Karpas-422 (cell line): ENCODE results near the gene ZNF320. TPM values are rescaled to one million over a fixed set of nuclear protein-coding genes. Genes with fewer than 3 reads are reported as not detected.
"Not testable (repeated sequence)": the region's sequence is repeated elsewhere in the genome, so short reads cannot be mapped to it uniquely, and the experiment has no call there.

Experiments
- DNase-seq: peaks from one replicate; pipeline ENCODE4 v3.0.0-alpha.2; 2015
- H2AFZ ChIP-seq: fragments of 200-600 bp; sonication (generic); 2 replicates; pipeline ENCODE4 v1.6.1; 2014; ENCODE audit warnings: antibody characterized with exemption, low read length, mixed read lengths
- H3K27ac ChIP-seq: fragments of 200-600 bp; sonication (generic); 2 replicates; pipeline ENCODE4 v1.5.1; 2014; ENCODE audit warnings: mild to moderate bottlenecking, low read length, moderate library complexity
- H3K27me3 ChIP-seq: fragments of 200-600 bp; sonication (generic); 2 replicates; pipeline ENCODE4 v1.6.1; 2014; ENCODE audit warnings: low read length, mixed read lengths
- H3K36me3 ChIP-seq: fragments of 200-600 bp; sonication (generic); 2 replicates; pipeline ENCODE4 v1.6.1; 2014; ENCODE audit warnings: low read length, mixed read lengths; ENCODE audit not compliant: insufficient read depth
- H3K4me1 ChIP-seq: fragments of 200-600 bp; sonication (generic); 2 replicates; pipeline ENCODE4 v1.6.1; 2014; ENCODE audit warnings: mild to moderate bottlenecking, low read length, mixed read lengths
- H3K4me2 ChIP-seq: fragments of 200-600 bp; sonication (generic); 2 replicates; pipeline ENCODE4 v1.6.1; 2014; ENCODE audit warnings: low read length, low read depth, mild to moderate bottlenecking; ENCODE audit not compliant: poor library complexity, severe bottlenecking
- H3K4me3 ChIP-seq: fragments of 200-600 bp; sonication (generic); 2 replicates; pipeline ENCODE4 v1.5.1; 2014; ENCODE audit warnings: mild to moderate bottlenecking, antibody characterized with exemption, low read length, mixed read lengths
- H3K79me2 ChIP-seq: fragments of 200-600 bp; sonication (generic); 2 replicates; pipeline ENCODE4 v1.6.1; 2014; ENCODE audit warnings: mild to moderate bottlenecking, low read length, mixed read lengths
- H3K9ac ChIP-seq: fragments of 200-600 bp; sonication (generic); 2 replicates; pipeline ENCODE4 v1.6.0; 2014; ENCODE audit warnings: low read length
- H3K9me2 ChIP-seq: fragments of 200-600 bp; sonication (generic), shearing (Covaris generic); replicated peaks from 2 replicates; pipeline ENCODE4 v1.6.0; 2014; ENCODE audit warnings: mild to moderate bottlenecking, low read length, moderate library complexity; ENCODE audit not compliant: insufficient read depth
- H3K9me3 ChIP-seq: fragments of 300-700, 200-600 bp; sonication (generic); 2 replicates; pipeline ENCODE4 v1.6.1; 2014; ENCODE audit warnings: low read length, mixed read lengths
- H4K20me1 ChIP-seq: fragments of 200-600 bp; sonication (generic); 2 replicates; pipeline ENCODE4 v1.6.1; 2014; ENCODE audit warnings: mild to moderate bottlenecking, antibody characterized with exemption, low read length, low read depth; ENCODE audit not compliant: insufficient read depth
- total RNA-seq: library from RNA; depleted of rRNA; stranded (reverse); fragments of >200 nt; shearing (Covaris generic); gene quantifications from 2 replicates; pipeline ENCODE4 v1.2.3, GENCODE V29; 2014; ENCODE audit warnings: low replicate concordance

Gene ZNF320
- total RNA-seq, 1 experiment from 2014 or later = 18.9 TPM

DNA sequence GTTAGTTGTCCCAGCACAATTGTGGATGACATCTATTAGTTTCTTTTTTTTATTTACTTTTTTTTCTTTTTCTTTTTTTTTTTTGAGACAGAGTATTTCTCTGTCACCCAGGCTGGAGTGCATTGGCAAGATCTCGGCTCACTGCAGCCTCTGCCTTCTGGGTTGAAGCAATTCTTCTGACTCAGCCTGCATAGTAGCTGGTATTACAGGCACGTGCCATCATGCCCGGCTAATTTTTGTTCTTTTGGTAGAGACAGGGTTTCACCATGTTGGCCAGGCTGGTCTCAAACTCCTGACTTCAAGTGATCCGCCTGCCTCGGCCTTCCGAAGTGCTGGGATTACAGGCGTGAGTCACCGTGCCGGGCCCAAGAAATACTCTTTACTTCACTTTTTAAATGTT lies 27.2 kb upstream of the ZNF320 start:
- not testable (repeated sequence) for H3K4me2 ChIP-seq, H3K4me3 ChIP-seq, H2AFZ ChIP-seq, DNase-seq, H3K9me2 ChIP-seq, H4K20me1 ChIP-seq, H3K27me3 ChIP-seq, H3K9me3 ChIP-seq, H3K27ac ChIP-seq, H3K9ac ChIP-seq
- H3K36me3 ChIP-seq = peaks cover 16% of the 10 kb centered on the region
- H3K79me2 ChIP-seq = peaks cover 35% of the 10 kb centered on the region
- H3K4me1 ChIP-seq = peaks cover 22% of the 10 kb centered on the region

GRCh38 chr19:52923778-52924593 lies 26.6 kb upstream of the ZNF320 start:
- Histone ChIP-seq H3K27ac (no peak overlapping the region; the same call in 1 of the 2 replicates), H3K36me3 (peaks cover 10% of the 10 kb centered on the region), H3K9ac (peak overlapping the region; percentile 84), H3K9me3 (no peaks in the 10 kb centered on the region), H4K20me1 (no peaks in the 10 kb centered on the region), H2AFZ (no peak overlapping the region; the same call in 1 of the 2 replicates), H3K27me3 (no peaks in the 10 kb centered on the region), H3K4me2 (peak overlapping the region; percentile 77), H3K9me2 (no peaks in the 10 kb centered on the region), H3K4me3 (peak overlapping the region; percentile 73), H3K4me1 (peaks cover 22% of the 10 kb centered on the region), H3K79me2 (peaks cover 33% of the 10 kb centered on the region)
- DNase-seq = no peak

GRCh38 chr19:52922841-52923777 lies 25.7 kb upstream of the ZNF320 start, which contains the start of gene ZNF888:
ZNF888 (minus strand) TSS chr19:52923428; CDS start chr19:52917873, 5,555 bp downstream.
- H3K9me2 ChIP-seq = no peaks in the 10 kb centered on the region

DNA sequence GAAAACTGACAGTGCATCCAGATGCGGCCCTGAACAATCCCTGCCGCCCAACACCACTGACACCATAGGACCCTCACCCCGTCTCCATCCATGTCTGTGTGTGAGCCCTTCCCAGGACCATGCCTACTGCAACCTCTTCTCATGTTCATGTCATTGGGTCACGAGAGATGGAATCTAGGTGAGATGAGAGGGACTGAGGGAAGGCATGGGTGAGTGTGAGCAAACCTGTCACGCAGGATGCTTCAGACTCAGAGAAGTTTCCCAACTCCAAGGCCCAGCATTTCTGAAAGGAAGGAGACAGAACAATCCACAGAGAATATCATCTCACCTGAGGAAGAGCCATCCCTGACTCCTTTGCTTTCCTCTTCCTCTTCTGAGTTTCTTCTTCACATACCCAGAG lies 20.1 kb upstream of the ZNF320 start:
- Histone ChIP-seq H3K4me2 (no peak overlapping the region), H3K9me3 (no peaks in the 10 kb centered on the region), H3K4me3 (no peak overlapping the region)

More at GRCh38 chr19:52922841-52923777, 25.7 kb upstream of the ZNF320 start, which contains the start of gene ZNF888:
- no peaks in the 10 kb centered on the region for H3K9me3 ChIP-seq
- peaks cover under 1% of the 10 kb centered on the region; the same call in 1 of the 2 replicates for H3K36me3 ChIP-seq
- peak within 1 kb of the TSS; percentile 84 for H3K9ac ChIP-seq
- H4K20me1 ChIP-seq = no peaks in the 10 kb centered on the region
- peak within 1 kb of the TSS; percentile 60 for H3K27ac ChIP-seq
- peak within 1 kb of the TSS; percentile 77 for H3K4me2 ChIP-seq
- H3K79me2 ChIP-seq = peaks cover 32% of the 10 kb centered on the region
- peak within 1 kb of the TSS; percentile 73 for H3K4me3 ChIP-seq
- peaks cover 22% of the 10 kb centered on the region for H3K4me1 ChIP-seq
- peak within 1 kb of the TSS; percentile 85; the same call in 1 of the 2 replicates for H2AFZ ChIP-seq
- H3K27me3 ChIP-seq = no peaks in the 10 kb centered on the region
- peak; percentile 97 for DNase-seq

DNA sequence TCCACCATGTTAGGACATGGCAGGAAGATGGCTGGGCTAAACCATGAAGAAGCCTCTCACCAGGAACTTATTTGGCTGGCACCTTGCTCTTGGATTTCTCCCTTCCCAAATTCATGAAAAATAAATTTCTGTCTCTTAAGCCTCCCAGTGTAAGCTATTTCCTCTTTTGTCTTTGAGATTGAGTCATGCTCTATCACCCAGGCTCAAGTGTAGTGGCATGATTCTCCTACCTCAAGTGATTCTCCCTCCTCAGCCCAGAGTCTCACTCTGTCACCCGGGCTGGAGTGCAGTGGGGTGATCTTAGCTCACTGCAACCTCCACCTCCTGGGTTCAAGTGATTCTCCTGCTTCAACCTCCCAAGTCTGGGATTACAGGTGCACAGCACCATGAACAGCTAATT lies 13.2 kb upstream of the ZNF320 start:
- H3K4me1 ChIP-seq = no peaks in the 10 kb centered on the region
- 0 out of 2 replicates have a peak, but pooled peaks cover 4% of the 10 kb centered on the region for H3K79me2 ChIP-seq
- H2AFZ ChIP-seq = no peak overlapping the region
- no peak for DNase-seq
- no peaks in the 10 kb centered on the region for H3K9me2 ChIP-seq
- H3K4me2 ChIP-seq = no peak overlapping the region
- no peak overlapping the region for H3K4me3 ChIP-seq
- no peaks in the 10 kb centered on the region for H3K27me3 ChIP-seq
- H3K9me3 ChIP-seq = peaks cover 10% of the 10 kb centered on the region; the same call in 1 of the 2 replicates
- no peaks in the 10 kb centered on the region for H4K20me1 ChIP-seq
- no peak overlapping the region for H3K27ac ChIP-seq
- H3K9ac ChIP-seq = no peak overlapping the region
- H3K36me3 ChIP-seq = peaks cover 71% of the 10 kb centered on the region

More for the DNA sequence above, 20.1 kb upstream of the ZNF320 start:
- Histone ChIP-seq H3K36me3 (peaks cover 40% of the 10 kb centered on the region), H3K9ac (no peak overlapping the region), H3K4me1 (peaks cover 13% of the 10 kb centered on the region), H3K27ac (no peak overlapping the region), H3K27me3 (no peaks in the 10 kb centered on the region), H4K20me1 (no peaks in the 10 kb centered on the region), H3K9me2 (no peaks in the 10 kb centered on the region), H2AFZ (no peak overlapping the region), H3K79me2 (peaks cover 32% of the 10 kb centered on the region)
- no peak for DNase-seq

DNA sequence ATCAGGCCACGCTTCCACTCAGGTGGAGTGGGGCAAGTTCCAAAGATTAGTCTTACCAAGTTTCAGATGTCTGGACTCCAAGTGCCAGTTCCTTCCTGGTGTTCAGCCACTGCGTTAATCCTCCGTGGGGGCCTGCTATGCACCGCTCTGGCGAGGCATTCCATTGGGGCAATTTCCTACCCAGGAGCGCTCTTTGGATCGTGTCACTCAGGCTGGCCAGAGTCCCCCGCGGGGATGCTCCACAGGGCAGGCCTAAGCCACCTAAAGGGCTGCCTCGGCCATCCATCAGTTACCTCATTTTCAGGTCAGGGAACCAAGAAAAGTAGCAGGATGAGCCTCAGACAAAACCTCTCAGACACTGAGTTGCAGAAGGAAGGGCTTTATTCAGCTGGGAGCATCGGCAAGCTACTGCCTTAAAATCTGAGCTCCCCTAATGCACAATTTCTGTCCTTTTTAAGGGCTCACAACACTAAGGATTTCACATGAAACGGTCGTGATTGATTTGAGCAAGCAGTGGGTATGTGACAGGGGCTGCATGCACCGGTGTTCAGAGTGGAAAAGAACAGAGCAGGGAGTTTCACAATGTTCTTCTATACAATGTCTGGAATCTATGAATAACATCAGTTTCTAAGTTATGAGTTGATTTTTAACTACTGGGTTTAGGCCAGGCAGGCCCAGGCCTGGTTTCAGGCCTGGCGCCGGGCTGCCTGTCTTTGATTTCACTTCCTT lies 6.8 kb upstream of the ZNF320 start:
- not testable (repeated sequence) for H3K9me3 ChIP-seq, H3K4me2 ChIP-seq, H3K27ac ChIP-seq, H4K20me1 ChIP-seq, H3K4me3 ChIP-seq, H3K79me2 ChIP-seq, H3K9ac ChIP-seq, H3K9me2 ChIP-seq, H3K27me3 ChIP-seq, DNase-seq
- Histone ChIP-seq H3K4me1 (peaks cover 11% of the 10 kb centered on the region), H3K36me3 (peaks cover 38% of the 10 kb centered on the region), H2AFZ (peak overlapping the region; percentile 49; the same call in 1 of the 2 replicates)

DNA sequence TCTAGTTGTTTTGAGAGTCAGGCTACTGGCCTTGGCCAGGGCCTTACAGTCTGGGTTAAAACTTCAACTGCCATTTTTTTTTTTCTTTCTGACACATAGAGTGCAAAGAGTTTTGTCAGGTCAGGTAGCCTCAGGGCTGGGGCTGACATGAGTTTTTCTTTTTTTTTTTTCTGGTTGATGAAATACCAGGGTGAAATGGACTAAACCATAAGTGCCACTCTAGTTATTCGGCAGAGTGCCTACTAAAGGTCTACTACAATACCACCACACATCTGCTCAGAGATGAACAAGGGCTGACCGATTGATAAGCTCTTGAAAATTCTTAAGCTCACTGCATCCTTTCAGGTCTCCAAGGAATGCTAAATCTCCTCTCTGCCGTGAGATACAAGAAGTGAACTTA lies 4.4 kb upstream of the ZNF320 start:
- no peak overlapping the region for H3K4me2 ChIP-seq
- no peaks in the 10 kb centered on the region for H3K27me3 ChIP-seq
- peaks cover 6% of the 10 kb centered on the region for H3K79me2 ChIP-seq
- H3K27ac ChIP-seq = no peak overlapping the region
- no peak for DNase-seq
- H3K9me3 ChIP-seq = no peaks in the 10 kb centered on the region
- H4K20me1 ChIP-seq = no peaks in the 10 kb centered on the region
- H3K4me1 ChIP-seq = peaks cover 11% of the 10 kb centered on the region
- no peak overlapping the region for H3K4me3 ChIP-seq
- H2AFZ ChIP-seq = no peak overlapping the region
- peaks cover 18% of the 10 kb centered on the region for H3K36me3 ChIP-seq
- H3K9me2 ChIP-seq = no peaks in the 10 kb centered on the region
- no peak overlapping the region for H3K9ac ChIP-seq
